Measurements from ENCODE around the gene EGFL6.
"Not testable (repeated sequence)": the region's sequence is repeated elsewhere in the genome, so short reads cannot be mapped to it uniquely, and the experiment has no call there.

EGFL6 gene

GRCh38 chrX:13655674-13656073 is 86.3 kb downstream of the EGFL6 start:
- DNase-seq = no peak

DNA sequence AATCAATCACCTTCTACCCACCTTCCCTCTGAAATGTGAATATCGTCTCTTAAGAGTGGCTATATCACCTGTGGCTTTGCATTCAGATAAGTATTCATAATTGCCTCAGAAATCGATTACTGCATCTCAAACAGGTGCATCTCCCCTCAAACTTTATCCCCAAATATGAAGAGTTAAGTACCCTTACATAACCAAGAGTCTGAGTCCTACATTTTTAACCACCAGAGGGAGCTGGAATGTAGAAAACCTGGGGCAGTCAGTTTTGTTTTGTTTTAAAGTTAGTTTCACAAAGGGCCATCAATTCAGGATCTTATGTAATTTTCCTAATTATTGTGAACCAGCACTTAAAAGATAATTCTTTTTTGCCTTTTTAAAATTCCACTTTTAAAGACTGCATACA is 89.2 kb downstream of the EGFL6 start:
- no peak for DNase-seq

DNA sequence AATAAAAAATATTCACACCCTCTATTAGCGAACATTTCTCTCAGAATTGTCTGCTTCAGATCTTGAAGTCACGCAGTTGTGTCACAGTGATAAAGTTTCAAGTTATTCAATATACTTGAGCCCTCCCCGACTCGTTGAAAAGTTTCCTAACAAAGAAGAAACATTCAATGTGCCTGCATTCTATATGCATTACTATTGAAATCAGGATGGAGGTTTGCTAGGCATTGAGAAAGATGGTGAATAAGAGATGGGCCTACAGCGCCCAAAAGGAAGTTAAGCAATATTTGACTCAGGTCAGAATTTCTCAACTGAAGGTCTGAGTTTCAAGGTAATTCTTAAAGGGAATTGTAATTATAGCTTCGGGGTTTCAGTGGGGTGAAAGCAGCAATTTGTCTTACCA is 89.7 kb downstream of the EGFL6 start:
- DNase-seq = no peak

DNA sequence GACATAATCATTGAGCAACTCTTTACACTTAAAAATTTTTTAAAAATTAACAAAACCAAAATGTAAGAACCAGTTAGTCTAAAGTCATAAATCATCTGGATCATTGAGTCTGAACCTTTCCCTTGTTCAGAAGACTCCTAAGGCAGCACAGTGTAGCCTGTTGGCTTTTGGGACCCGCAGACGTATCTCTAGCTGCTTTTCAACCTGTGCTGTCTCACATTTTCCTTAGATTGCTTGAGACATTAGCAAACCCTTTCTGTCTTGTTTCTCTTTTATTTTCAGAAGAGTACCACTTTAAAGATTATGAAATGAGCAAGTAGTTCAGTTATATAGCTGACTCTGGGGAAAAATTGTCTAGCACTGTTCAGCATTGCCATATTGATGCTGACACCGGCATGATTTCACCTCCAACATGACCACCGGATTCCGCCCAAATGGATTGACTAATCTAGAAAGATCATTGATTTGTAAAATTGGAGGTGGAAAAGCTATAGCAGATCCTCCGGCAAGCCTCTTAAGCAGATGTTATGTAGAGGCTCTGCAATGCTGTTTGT is 92.4 kb downstream of the EGFL6 start:
- no peak for DNase-seq

GRCh38 chrX:13662355-13662791 is 93.0 kb downstream of the EGFL6 start:
- no peak for DNase-seq

DNA sequence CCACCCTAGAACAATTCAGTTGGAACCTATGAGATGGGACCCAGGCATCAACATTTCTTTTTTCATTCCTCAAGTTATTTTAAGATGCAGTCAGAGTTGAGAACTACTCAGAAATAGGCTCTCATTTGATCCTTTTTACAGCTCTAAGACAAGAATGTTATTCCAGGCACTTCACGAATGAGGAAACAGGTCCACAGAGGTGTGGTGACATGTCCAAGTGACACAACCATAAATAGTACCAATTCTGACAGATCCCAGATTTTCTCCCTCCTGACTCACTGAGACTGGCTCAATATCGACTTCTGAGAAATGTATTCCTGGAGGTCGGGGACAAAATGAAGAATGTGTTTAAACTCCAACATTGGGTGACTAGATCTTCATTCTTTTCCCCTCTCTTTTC is 94.6 kb downstream of the EGFL6 start:
- no peak for DNase-seq

DNA sequence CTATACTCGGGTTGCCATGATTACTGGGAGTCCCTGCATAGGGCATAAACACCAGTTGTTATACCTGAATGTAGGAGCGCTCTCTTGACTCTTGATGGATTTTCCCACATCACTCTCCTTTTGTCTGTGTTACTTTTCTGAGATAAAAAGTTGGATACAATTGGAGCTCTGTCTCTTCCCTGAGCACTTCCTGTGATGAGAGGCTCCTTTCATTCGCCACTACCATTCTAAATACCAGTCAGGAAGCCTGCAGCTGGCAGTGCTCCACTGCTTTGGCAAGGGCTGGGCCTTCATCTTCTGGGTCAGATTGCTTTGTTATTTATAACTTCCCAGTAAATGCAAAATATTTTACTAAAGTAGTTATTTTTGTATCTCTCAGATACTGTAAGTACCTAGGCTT is 97.4 kb downstream of the EGFL6 start:
- no peak for DNase-seq

DNA sequence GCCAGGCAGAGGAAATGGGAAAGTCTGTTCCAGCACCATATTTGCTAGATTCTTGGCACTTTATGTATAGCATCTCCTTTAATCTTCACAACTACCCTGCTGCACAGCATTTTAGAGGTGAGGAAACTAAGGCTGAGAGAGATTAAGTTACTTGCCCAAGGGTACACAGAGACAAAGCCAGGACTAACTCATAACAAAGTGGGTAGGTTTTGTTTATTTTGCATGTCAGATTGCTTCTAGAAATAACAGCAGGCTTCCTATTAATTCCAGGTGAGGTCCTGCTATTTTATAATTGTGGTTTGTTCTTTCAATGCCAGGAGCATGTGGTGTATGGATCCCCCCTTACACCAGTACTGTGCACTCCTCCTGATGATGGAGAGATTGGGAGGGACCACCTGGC is 98.5 kb downstream of the EGFL6 start:
- DNase-seq = no peak

GRCh38 chrX:13669246-13669737 is 99.9 kb downstream of the EGFL6 start:
- peak; percentile 38 for DNase-seq

DNA sequence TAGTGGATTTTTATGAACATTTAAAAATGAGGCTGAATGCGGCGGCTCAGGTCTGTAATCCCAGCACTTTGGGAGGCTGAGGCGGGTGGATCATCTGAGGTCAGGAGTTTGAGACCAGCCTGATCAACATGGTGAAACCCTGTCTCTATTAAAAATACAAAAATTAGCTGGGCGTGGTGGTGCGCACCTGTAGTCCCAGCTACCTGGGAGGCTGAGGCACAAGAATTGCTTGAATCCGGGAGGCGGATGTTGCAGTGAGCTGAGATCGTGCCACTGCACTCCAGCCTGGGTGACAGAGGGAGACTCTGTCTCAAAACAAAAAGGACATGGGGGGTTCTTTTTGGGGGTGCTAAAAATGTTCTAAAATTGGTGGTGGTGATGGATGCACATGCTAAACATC is 100.4 kb downstream of the EGFL6 start:
- not testable (repeated sequence) for DNase-seq

DNA sequence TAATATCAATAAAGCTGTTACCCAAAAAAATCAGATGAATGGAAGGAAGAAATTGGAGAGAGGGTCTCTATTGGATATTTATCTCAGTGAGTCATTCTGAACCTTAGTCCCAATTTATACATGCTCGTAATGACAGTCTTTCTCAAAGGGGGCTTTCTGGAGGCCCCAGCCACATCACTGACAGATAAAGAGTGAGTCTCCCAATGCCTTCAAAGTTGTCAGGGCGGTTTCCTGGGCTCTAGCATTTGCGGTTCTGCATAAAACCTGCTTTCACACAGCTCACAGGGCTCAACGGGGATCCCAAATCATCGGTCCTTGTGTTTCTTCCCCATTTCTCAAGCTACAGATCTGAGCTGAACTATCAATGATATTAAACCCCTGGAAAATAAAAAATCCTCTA is 100.8 kb downstream of the EGFL6 start:
- no peak for DNase-seq

- DNase-seq = no peak
These were observed 103.6 kb downstream of the EGFL6 start for GRCh38 chrX:13673016-13673415.

DNA sequence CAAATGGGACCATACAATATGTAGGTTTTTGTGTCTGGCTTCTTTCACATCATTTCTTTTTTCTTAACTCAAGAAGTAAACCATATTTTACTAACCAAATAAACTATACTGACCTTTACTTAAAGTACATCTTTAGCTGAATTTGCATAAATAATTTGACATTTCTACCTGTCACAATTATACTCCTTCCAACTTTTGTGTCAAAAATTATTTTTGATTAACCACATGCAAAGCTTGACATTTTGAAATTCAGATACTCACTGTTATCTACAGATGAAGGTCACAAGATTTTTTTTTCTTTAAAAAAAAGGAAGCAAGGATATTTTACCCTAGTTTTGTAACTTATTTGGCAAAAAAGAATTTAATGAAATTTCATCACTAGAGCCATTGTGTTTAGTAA is 107.5 kb downstream of the EGFL6 start:
- no peak for DNase-seq

DNA sequence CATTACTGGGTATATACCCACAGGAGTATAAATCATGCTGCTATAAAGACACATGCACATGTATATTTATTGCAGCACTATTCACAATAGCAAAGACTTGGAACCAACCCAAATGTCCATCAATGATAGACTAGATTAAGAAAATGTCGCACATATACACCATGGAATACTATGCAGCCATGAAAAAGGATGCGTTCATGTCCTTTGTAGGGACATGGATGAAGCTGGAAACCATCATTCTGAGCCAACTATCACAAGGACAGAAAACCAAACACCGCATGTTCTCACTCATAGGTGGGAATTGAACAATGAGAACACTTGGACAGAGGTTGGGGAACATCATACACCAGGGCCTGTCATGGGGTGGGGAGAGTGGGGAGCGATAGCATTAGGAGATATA is 110.3 kb downstream of the EGFL6 start:
- DNase-seq = not testable (repeated sequence)

DNA sequence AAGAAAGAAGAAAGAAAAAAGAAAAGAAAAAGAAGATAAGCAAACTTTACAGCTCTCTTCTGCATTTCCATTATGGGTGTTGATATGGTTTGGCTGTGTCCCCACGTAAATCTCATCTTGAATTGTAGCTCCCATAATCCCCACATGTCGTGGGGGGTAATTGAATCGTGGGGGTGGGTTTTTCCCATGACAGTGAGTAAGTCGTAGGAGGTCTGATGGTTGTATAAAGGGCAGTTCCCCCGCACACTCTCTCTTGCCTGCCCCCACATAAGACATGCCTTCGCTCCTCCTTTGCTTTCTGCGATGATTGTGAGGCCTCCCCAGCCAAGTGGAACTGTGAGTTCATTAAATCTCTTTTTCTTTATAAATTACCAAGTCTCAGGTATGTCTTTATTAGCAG is 112.2 kb downstream of the EGFL6 start:
- DNase-seq = no peak

Data from COR-L47 (cell line).